Uterus (tissue), 4 donors: Measurements from ENCODE around the gene ANKRD24. TPM values are rescaled to one million over a fixed set of nuclear protein-coding genes. Genes with fewer than 3 reads are reported as not detected.

Source experiments
- DNase-seq, 2 donors: peaks; one replicate each; pipeline ENCODE4 v3.0.0-alpha.2; 2019 to 2020
- H3K27ac ChIP-seq, 2 donors: fragments of 200-600 bp; sonication (generic); 1 replicate in 1 of 2; 2 replicates in 1 of 2; pipeline ENCODE4 v1.5.1; 2016 to 2018
- H3K27me3 ChIP-seq, 2 donors: fragments of 200-600 bp; sonication (generic); one replicate each; pipeline ENCODE4 v1.5.1; 2018 to 2019; ENCODE audit warnings: control low read depth in 1 of 2
- H3K36me3 ChIP-seq, 2 donors: fragments of 200-600 bp; sonication (generic); one replicate each; pipeline ENCODE4 v1.5.1; 2019; ENCODE audit warnings: control low read depth in 1 of 2
- H3K4me1 ChIP-seq, 2 donors: fragments of 200-600 bp; sonication (generic); one replicate each; pipeline ENCODE4 v1.5.1; 2018 to 2019; ENCODE audit warnings: control low read depth in 1 of 2
- H3K4me3 ChIP-seq, 2 donors: fragments of 200-600 bp; sonication (generic); 1 replicate in 1 of 2; 2 replicates in 1 of 2; pipeline ENCODE4 v1.5.1; 2018 to 2019; ENCODE audit warnings: mild to moderate bottlenecking in 1 of 2
- H3K9me3 ChIP-seq, 2 donors: fragments of 200-600 bp; sonication (generic); one replicate each; pipeline ENCODE4 v1.5.1; 2019; ENCODE audit warnings: control low read depth in 1 of 2
- CTCF ChIP-seq, 4 experiments: fragments of 200-600 bp in 2 of 4; fragments of 450-650 bp in 2 of 4; sonication (generic) in 2 of 4; IDR thresholded peaks; one replicate each; pipeline ENCODE4 v1.5.1; 2016 to 2019; ENCODE audit warnings: antibody characterized with exemption in 4 of 4, mild to moderate bottlenecking in 2 of 4, moderate library complexity in 1 of 4
- POLR2A ChIP-seq, 2 donors: fragments of 450-650 bp; IDR thresholded peaks; one replicate each; pipeline ENCODE4 v1.6.1; 2016; ENCODE audit warnings: antibody characterized with exemption in 2 of 2, mild to moderate bottlenecking in 1 of 2, moderate library complexity in 1 of 2
- intact Hi-C: fragments of 100-400 bp; cut with DNase I; formaldehyde crosslinking; loops from one replicate; pipeline ENCODE4 v1.15.1; 2023; ENCODE audit warnings: low total_unique reads
- total RNA-seq, 4 donors: library from RNA; depleted of rRNA in 3 of 4; stranded (reverse); fragments of >200 nt in 3 of 4; gene quantifications; one replicate each; pipeline versions ENCODE4 v1.1.0 to v1.2.4, GENCODE V29; 2014 to 2023
- donor health status: DM: yes; HTN: yes; CAD: no.

ANKRD24 gene
- total RNA-seq, 4 donors from 2014 or later: 0.64 to 1.8 (median 1.2) TPM; not detected in 1

DNA sequence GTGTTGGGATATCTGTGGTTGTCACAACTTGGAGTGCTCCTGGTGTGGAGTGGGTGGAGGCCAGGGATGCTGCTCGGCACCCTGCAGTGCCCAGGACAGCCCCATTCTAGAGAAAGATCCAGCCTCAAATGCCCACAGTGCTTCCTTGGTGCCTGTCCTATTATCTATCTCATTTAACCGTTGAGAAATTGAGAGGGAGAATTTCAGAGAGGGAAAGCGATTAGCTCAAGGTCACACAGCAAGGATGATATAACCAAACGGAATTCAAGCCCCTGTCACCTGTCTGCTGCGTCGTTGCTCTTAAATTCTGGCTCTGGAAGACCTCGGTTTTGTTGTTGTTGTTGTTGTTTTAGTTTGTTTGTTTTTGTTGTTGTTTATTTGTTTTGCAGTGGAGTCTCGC lies 13.5 kb downstream of the ANKRD24 start:
- peaks cover 9 to 16% of the 10 kb centered on the region in 2 donors for H3K27me3 ChIP-seq
- intact Hi-C loops: no loop called here
- peaks cover 0 to 8% of the 10 kb centered on the region in 2 donors for H3K4me1 ChIP-seq
- H3K36me3 ChIP-seq: no peaks in the 10 kb centered on the region
- no peak overlapping the region for H3K4me3 ChIP-seq
- no peaks in the 10 kb centered on the region for H3K9me3 ChIP-seq
- TF ChIP-seq POLR2A (IDR thresholded peaks at IDR 0.05) (no peak), CTCF (IDR thresholded peaks at IDR 0.05) (no peak)
- no peak for DNase-seq
- no peak overlapping the region for H3K27ac ChIP-seq

- intact Hi-C loops: no loop called here
- Histone ChIP-seq H3K27ac (no peak overlapping the region), H3K4me1 (peaks cover 0 to 8% of the 10 kb centered on the region in 2 donors), H3K9me3 (no peaks in the 10 kb centered on the region), H3K4me3 (no peak overlapping the region), H3K27me3 (peaks cover 9 to 16% of the 10 kb centered on the region in 2 donors), H3K36me3 (no peaks in the 10 kb centered on the region)
- DNase-seq: no peak
- TF ChIP-seq CTCF (IDR thresholded peaks at IDR 0.05) (no peak), POLR2A (IDR thresholded peaks at IDR 0.05) (no peak)
Observed at GRCh38 chr19:4196587-4197148, 14.2 kb downstream of the ANKRD24 start.

DNA sequence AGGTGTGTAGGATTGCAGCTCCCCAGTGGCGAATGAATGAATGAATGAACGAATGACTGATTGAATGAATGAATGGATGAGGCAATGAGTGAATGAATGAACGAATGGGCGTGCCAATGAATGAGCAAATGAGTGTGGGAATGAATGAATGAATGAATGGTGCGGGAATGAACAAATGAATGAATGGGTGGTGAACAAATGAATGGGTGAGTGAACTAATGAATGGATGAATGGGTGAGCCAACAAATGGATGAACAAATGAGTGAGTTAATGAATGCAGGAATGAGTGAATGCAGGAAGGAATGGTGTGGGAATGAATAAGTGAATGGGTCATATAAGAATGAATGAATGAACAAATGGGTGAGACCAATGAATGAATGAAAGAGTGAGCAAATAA lies 14.7 kb downstream of the ANKRD24 start:
- H3K27me3 ChIP-seq: peaks cover 9 to 16% of the 10 kb centered on the region in 2 donors
- no peak overlapping the region for H3K4me3 ChIP-seq
- no peak for TF ChIP-seq POLR2A (IDR thresholded peaks at IDR 0.05)
- TF ChIP-seq CTCF (IDR thresholded peaks at IDR 0.05): no peak
- no peak overlapping the region for H3K27ac ChIP-seq
- intact Hi-C loops: no loop called here
- H3K36me3 ChIP-seq: no peaks in the 10 kb centered on the region
- peaks cover 0 to 8% of the 10 kb centered on the region in 2 donors for H3K4me1 ChIP-seq
- H3K9me3 ChIP-seq: no peaks in the 10 kb centered on the region
- no peak for DNase-seq

- intact Hi-C loops: no loop called here
- TF ChIP-seq CTCF (IDR thresholded peaks at IDR 0.05): no peak
- no peak for TF ChIP-seq POLR2A (IDR thresholded peaks at IDR 0.05)
- H3K4me3 ChIP-seq: no peak overlapping the region
- DNase-seq: no peak
- H3K9me3 ChIP-seq: no peaks in the 10 kb centered on the region
- H3K27me3 ChIP-seq: peaks cover 9 to 16% of the 10 kb centered on the region in 2 donors
- H3K27ac ChIP-seq: no peak overlapping the region
- peaks cover 0 to 8% of the 10 kb centered on the region in 2 donors for H3K4me1 ChIP-seq
- H3K36me3 ChIP-seq: no peaks in the 10 kb centered on the region
Observed at GRCh38 chr19:4197625-4198466, 15.4 kb downstream of the ANKRD24 start.

DNA sequence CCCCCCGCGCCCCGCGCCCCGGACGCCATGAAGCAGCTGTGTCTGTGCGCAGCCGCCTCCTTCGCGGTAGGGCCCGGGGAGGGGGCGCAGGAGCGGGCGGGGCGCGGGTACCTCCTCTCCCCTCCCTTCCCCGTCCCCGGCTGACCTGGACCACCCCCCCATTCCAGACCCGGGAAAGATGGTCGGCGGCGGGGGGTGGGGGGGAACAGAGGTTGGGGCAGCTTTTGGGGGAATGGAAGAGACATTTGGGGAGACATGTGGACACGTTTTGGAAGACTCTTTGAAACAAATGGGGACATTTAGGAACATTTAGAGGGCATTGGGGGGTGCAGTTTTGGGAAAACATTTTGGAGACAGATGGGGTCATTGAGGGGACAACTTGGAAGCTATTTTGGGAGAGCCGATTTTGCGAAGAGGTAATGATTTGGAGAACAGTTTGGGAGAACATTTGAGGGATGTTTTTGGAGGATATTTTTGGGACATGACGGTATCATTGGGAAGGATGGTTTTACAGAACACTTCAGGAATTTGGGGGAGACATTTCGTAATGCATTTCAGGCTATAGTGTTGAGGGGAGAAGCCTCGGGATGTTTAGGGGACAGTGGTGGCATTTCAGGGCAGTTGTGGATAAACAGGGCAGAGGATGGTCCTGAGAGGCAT lies 16.1 kb downstream of the ANKRD24 start:
- no peaks in the 10 kb centered on the region for H3K9me3 ChIP-seq
- no peak overlapping the region for H3K27ac ChIP-seq
- no peak for DNase-seq
- H3K4me3 ChIP-seq: no peak overlapping the region
- H3K4me1 ChIP-seq: peaks cover 0 to 8% of the 10 kb centered on the region in 2 donors
- no peaks in the 10 kb centered on the region for H3K36me3 ChIP-seq
- intact Hi-C loops: no loop called here
- TF ChIP-seq POLR2A (IDR thresholded peaks at IDR 0.05): no peak
- TF ChIP-seq CTCF (IDR thresholded peaks at IDR 0.05): no peak
- peaks cover 9 to 16% of the 10 kb centered on the region in 2 donors for H3K27me3 ChIP-seq
